ENCODE results near the gene MAP10.

The MAP10 gene

GRCh38 chr1:232798920-232799319 lies 6.3 kb upstream of the MAP10 start:
- no peak for DNase-seq

GRCh38 chr1:232806186-232806510 lies 932 bp downstream of the MAP10 start:
- no peak for DNase-seq

- DNase-seq: no peak
These were observed 5.6 kb downstream of the MAP10 start for GRCh38 chr1:232810856-232811255.

- DNase-seq: no peak
These were observed 7.3 kb downstream of the MAP10 start for GRCh38 chr1:232812560-232812959.

- DNase-seq: no peak
These were observed 7.9 kb downstream of the MAP10 start for GRCh38 chr1:232813097-232813496.

GRCh38 chr1:232813760-232814159 lies 8.5 kb downstream of the MAP10 start:
- DNase-seq: no peak

- no peak for DNase-seq
These were observed 11.1 kb downstream of the MAP10 start for GRCh38 chr1:232816324-232816723.

GRCh38 chr1:232818040-232818439 lies 12.8 kb downstream of the MAP10 start:
- DNase-seq: no peak

GRCh38 chr1:232820431-232820830 lies 15.2 kb downstream of the MAP10 start:
- DNase-seq: no peak

- no peak for DNase-seq
These were observed 17.3 kb downstream of the MAP10 start for GRCh38 chr1:232822530-232822929.

GRCh38 chr1:232826318-232826717 lies 21.1 kb downstream of the MAP10 start:
- DNase-seq: no peak

GRCh38 chr1:232830661-232831060 lies 25.4 kb downstream of the MAP10 start:
- DNase-seq: no peak

- DNase-seq: no peak
These were observed 26.7 kb downstream of the MAP10 start for GRCh38 chr1:232831895-232832294.

- no peak for DNase-seq
These were observed 28.9 kb downstream of the MAP10 start for GRCh38 chr1:232834066-232834465.

- DNase-seq: no peak
These were observed 29.9 kb downstream of the MAP10 start for GRCh38 chr1:232835166-232835565.

GRCh38 chr1:232837087-232837486 lies 31.9 kb downstream of the MAP10 start:
- no peak for DNase-seq

- DNase-seq: no peak
These were observed 36.8 kb downstream of the MAP10 start for GRCh38 chr1:232841823-232842565.

GRCh38 chr1:232844791-232845190 lies 39.6 kb downstream of the MAP10 start:
- no peak for DNase-seq

- DNase-seq: no peak
These were observed 40.3 kb downstream of the MAP10 start for GRCh38 chr1:232845406-232845955.

- no peak for DNase-seq
These were observed 46.3 kb downstream of the MAP10 start for GRCh38 chr1:232851532-232851931.

GRCh38 chr1:232853994-232854797 lies 49.0 kb downstream of the MAP10 start:
- no peak for DNase-seq

- no peak for DNase-seq
These were observed 49.6 kb downstream of the MAP10 start for GRCh38 chr1:232854798-232855159.

- no peak for DNase-seq
These were observed 51.3 kb downstream of the MAP10 start for GRCh38 chr1:232856541-232856940.

Measured in stimulated activated naive CD4-positive, alpha-beta T cell (primary cell).